IPS-18c (cell line): ENCODE results near the gene SLIT3.

Experiments used
- H3K4me3 ChIP-seq: 2 replicates; pipeline ENCODE4 v1.7.0; 2013; ENCODE audit warnings: low read depth, mild to moderate bottlenecking, low read length, moderate library complexity; ENCODE audit not compliant: insufficient read depth
- H3K9me3 ChIP-seq: one replicate; pipeline ENCODE4 v1.6.1; 2013; ENCODE audit warnings: mild to moderate bottlenecking, low read length, moderate library complexity; ENCODE audit not compliant: control insufficient read depth, insufficient read depth

Gene SLIT3

GRCh38 chr5:169029661-169030274, 271.2 kb downstream of the SLIT3 start:
- H3K9me3 ChIP-seq: no peaks in the 10 kb centered on the region
- H3K4me3 ChIP-seq: no peak overlapping the region

GRCh38 chr5:169029037-169029436, 271.9 kb downstream of the SLIT3 start:
- H3K9me3 ChIP-seq: no peaks in the 10 kb centered on the region
- H3K4me3 ChIP-seq: no peak overlapping the region

- no peaks in the 10 kb centered on the region for H3K9me3 ChIP-seq
- no peak overlapping the region for H3K4me3 ChIP-seq
Measured at GRCh38 chr5:169027501-169028061, 273.4 kb downstream of the SLIT3 start.

GRCh38 chr5:169025491-169025890, 275.4 kb downstream of the SLIT3 start:
- Histone ChIP-seq H3K4me3 (no peak overlapping the region), H3K9me3 (no peaks in the 10 kb centered on the region)

- no peak overlapping the region for H3K4me3 ChIP-seq
- H3K9me3 ChIP-seq: no peaks in the 10 kb centered on the region
Measured at GRCh38 chr5:169024421-169024820, 276.5 kb downstream of the SLIT3 start.

GRCh38 chr5:169022718-169023117, 278.2 kb downstream of the SLIT3 start:
- no peak overlapping the region for H3K4me3 ChIP-seq
- H3K9me3 ChIP-seq: no peaks in the 10 kb centered on the region

- no peaks in the 10 kb centered on the region for H3K9me3 ChIP-seq
- H3K4me3 ChIP-seq: no peak overlapping the region
Measured at GRCh38 chr5:169020102-169020501, 280.8 kb downstream of the SLIT3 start.

GRCh38 chr5:169018925-169019324, 282.0 kb downstream of the SLIT3 start:
- Histone ChIP-seq H3K4me3 (no peak overlapping the region), H3K9me3 (no peaks in the 10 kb centered on the region)

GRCh38 chr5:169015991-169016390, 284.9 kb downstream of the SLIT3 start:
- Histone ChIP-seq H3K4me3 (no peak overlapping the region), H3K9me3 (no peaks in the 10 kb centered on the region)

- no peaks in the 10 kb centered on the region for H3K9me3 ChIP-seq
- no peak overlapping the region; the same call in 1 of the 2 replicates for H3K4me3 ChIP-seq
Measured at GRCh38 chr5:169013846-169014245, 287.1 kb downstream of the SLIT3 start.

- Histone ChIP-seq H3K4me3 (no peak overlapping the region; the same call in 1 of the 2 replicates), H3K9me3 (no peaks in the 10 kb centered on the region)
Measured at GRCh38 chr5:169013208-169013728, 287.7 kb downstream of the SLIT3 start.

- H3K4me3 ChIP-seq: no peak overlapping the region
- no peaks in the 10 kb centered on the region for H3K9me3 ChIP-seq
Measured at GRCh38 chr5:169012450-169012849, 288.5 kb downstream of the SLIT3 start.

GRCh38 chr5:169011451-169011850, 289.5 kb downstream of the SLIT3 start:
- Histone ChIP-seq H3K4me3 (no peak overlapping the region), H3K9me3 (no peaks in the 10 kb centered on the region)

GRCh38 chr5:169011009-169011408, 289.9 kb downstream of the SLIT3 start:
- Histone ChIP-seq H3K4me3 (no peak overlapping the region), H3K9me3 (no peaks in the 10 kb centered on the region)

- H3K9me3 ChIP-seq: no peaks in the 10 kb centered on the region
- no peak overlapping the region for H3K4me3 ChIP-seq
Measured at GRCh38 chr5:169009123-169009522, 291.8 kb downstream of the SLIT3 start.

- no peaks in the 10 kb centered on the region for H3K9me3 ChIP-seq
- H3K4me3 ChIP-seq: no peak overlapping the region
Measured at GRCh38 chr5:169006842-169007790, 293.8 kb downstream of the SLIT3 start.

- no peaks in the 10 kb centered on the region for H3K9me3 ChIP-seq
- H3K4me3 ChIP-seq: no peak overlapping the region
Measured at GRCh38 chr5:169004551-169004950, 296.4 kb downstream of the SLIT3 start.
